GM12872 (cell line): Measurements from ENCODE around the gene CXCL12.

ENCODE experiments used
- CTCF ChIP-seq: IDR thresholded peaks from 3 replicates; pipeline ENCODE4 v1.5.1; 2011; ENCODE audit warnings: low read depth, mild to moderate bottlenecking, low read length, moderate library complexity; ENCODE audit not compliant: insufficient read depth

CXCL12 gene

DNA sequence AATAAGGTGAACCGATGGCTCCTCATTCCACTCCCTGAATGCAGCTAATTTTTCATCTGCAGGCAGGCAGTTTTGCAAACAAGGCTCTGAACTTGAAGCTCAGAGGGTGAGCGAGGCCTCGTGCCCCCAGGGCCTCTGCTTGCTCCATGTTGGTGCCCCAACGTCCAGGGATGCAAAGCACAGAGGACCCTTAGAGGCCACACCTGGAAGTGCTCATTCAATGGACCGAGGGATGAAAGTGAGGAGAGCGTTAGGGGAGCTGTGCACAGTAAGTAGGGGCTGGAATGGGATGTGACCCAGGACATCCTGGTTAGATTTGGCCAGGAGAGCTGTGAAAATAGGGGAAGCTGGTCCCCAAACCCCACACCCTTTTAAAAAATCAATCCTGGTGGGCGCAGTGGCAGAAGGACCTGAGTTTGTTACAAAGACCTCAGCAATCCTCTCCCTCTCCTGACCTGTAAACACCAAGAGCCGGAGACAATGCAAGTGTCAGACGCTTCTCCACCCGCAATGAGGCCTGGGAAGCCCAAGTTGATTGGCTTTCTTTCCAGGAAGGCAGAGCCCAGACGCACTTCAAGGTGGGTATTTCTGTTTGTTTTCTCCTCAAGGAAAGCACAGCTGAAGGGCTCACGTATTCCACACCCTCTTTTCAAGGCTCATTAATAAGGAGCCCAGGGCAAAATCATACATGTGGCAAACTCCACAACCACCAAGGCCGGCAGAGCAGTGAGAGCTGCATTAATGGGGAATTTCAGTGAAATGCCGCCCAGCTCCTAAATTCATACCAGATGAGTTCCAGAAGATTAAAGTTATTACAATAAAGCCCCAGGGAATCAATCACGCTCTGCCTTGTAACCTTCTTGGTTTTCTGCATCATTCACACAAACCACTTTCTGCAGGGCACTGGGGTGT lies 14.1 kb upstream of the CXCL12 start:
- no peak for TF ChIP-seq CTCF

DNA sequence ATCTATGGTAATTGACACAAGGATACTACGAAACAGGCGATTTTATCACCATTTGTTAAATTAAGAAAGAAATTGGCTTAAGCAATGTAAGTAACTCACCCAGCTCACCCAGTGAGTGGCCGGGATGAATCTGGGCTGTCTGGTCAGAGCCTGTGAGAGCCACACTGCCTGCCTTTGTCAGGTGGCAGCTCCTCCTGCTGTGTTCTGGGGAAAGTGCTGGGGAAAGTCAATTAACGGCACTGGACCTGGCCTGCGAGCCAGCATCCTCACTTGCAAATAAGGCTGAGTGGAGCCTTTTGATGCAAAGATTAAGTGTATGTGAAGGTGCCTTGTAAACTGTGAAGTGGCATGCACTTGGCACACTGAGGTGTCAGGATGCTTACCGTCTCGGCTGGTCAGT lies 13.4 kb upstream of the CXCL12 start:
- no peak for TF ChIP-seq CTCF

DNA sequence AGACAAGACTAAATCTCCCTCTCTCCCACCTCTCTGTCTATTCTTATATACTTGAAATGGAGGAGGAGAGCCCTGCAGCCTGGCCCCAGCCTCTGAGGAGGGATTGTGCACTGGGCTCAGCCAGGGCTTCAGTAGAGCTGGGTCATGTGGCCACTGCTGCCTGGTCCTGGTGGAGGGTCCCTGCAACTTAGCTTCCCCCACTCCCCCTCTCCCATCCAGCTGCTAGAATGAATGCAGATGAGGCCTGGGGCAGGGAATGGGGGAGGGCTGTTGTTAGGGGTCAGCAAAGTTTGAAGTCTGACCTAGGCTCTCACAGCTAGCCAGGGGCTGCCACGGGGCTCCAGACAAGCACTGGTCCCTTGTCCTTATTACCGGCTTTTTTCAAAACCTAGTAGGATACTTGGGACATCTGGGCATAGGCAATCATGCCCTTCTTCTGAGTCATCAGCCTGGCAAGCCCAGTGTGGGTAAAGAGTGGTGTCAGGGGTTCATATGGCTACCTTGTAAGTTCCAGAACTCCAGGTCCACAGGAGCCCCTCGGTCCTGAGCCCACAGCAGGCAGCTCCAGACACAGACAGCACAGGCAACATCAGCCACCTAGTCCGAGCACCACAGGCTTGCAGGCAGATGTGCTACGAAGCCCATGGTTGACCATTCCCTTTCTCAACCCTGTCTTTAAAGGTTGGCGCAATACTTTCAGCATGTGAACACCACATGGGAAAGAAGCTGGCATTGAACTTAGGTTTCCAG lies 12.8 kb upstream of the CXCL12 start:
- no peak for TF ChIP-seq CTCF

DNA sequence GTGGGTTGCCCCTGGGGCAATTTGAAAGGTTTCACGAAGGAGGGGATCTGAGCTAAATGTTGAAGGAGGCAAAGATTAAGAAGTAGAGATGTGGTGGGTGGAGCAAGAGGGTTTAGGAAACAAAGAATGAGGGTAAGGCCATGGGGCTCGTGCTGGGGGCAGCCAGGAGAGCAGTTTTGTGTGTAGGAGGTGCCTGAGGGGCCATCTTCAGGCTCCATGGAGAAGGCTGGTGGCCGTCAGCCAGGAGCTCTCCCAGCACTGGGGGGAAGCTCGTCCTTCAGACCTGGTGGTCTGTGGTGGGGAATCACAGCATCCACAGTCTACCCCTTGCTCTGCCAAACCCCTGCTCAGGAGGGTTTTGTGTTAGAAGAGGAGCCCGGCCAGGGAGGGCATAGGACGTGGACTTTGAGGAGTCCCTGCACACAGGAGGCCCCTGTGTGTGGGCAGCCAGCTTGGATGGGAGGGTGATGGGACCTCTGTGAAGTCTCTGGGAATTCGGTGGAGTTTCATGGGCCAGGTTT lies 11.8 kb upstream of the CXCL12 start:
- TF ChIP-seq CTCF: no peak

DNA sequence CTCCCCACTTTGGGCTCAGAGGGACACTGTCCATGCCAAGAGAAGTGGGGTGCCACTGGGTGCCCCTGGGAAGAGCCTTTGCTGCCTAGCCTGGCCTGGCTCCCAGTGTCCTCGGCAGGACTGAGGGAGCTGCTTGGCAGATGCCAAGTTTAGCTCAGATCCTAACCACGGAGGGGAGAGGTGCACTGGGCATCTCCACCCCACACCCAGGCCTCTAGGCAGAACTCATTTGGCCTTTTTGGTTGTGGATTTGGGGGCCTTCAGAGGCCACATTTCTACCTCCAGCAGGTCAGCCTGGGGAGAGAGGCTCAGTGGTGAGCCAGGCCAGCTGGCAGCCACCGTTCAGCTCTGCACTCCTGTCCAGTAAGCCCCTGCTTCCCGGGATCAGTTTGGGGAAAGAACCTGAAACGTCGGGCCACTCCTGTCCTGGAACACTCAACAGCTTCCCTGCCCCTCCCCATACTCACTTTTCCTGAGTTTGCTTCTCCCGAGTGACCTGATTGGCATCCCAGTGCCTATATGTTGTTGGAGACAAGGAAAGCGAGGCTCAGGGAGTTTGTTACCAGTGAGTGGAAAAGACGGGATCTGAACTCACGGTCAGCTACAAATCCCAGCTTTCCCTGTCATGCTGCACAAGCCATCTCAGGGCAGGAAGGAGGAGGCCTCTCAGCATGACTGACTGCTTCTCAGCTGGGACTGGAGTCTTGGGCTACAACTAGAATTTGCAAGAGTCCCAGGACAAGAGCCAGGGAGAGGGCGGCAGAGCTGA lies 11.2 kb upstream of the CXCL12 start:
- TF ChIP-seq CTCF: no peak

- no peak for TF ChIP-seq CTCF
Observed at GRCh38 chr10:44395396-44395795, 10.5 kb upstream of the CXCL12 start.
